Measurements from ENCODE around the gene MAPKAP1.

Gene MAPKAP1

GRCh38 chr9:125430161-125431011 lies 276.6 kb downstream of the MAPKAP1 start:
- H3K4me2 ChIP-seq (ENCODE audit: low read depth, low read length, poor library complexity, severe bottlenecking): no peak overlapping the region
- H3K27ac ChIP-seq (ENCODE audit: low read depth, low read length): no peak overlapping the region
- no peaks in the 10 kb centered on the region for H3K79me2 ChIP-seq (ENCODE audit: insufficient read depth, low read length)
- no peaks in the 10 kb centered on the region for H3K36me3 ChIP-seq (ENCODE audit: low read length)
- H3K27me3 ChIP-seq (ENCODE audit: low read length): no peaks in the 10 kb centered on the region
- no peak overlapping the region for H3K9ac ChIP-seq (ENCODE audit: low read length)
- H3F3A ChIP-seq (ENCODE audit: insufficient read depth): no peaks in the 10 kb centered on the region
- H4K20me1 ChIP-seq (ENCODE audit: low read depth, low read length): no peaks in the 10 kb centered on the region
- TF ChIP-seq, protein P1, sequence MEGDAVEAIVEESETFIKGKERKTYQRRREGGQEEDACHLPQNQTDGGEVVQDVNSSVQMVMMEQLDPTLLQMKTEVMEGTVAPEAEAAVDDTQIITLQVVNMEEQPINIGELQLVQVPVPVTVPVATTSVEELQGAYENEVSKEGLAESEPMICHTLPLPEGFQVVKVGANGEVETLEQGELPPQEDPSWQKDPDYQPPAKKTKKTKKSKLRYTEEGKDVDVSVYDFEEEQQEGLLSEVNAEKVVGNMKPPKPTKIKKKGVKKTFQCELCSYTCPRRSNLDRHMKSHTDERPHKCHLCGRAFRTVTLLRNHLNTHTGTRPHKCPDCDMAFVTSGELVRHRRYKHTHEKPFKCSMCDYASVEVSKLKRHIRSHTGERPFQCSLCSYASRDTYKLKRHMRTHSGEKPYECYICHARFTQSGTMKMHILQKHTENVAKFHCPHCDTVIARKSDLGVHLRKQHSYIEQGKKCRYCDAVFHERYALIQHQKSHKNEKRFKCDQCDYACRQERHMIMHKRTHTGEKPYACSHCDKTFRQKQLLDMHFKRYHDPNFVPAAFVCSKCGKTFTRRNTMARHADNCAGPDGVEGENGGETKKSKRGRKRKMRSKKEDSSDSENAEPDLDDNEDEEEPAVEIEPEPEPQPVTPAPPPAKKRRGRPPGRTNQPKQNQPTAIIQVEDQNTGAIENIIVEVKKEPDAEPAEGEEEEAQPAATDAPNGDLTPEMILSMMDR (IDR thresholded peaks at IDR 0.05; ENCODE audit: insufficient read depth, low read length, poor library complexity, severe bottlenecking): no peak
- no peak for TF ChIP-seq EZH2phosphoT487 (conservative IDR thresholded peaks at IDR 0.05; ENCODE audit: low read length)
- no peaks in the 10 kb centered on the region for H3K9me3 ChIP-seq (ENCODE audit: insufficient read depth, low read length)
- H2AFZ ChIP-seq (ENCODE audit: low read depth, low read length, severe bottlenecking): no peak overlapping the region
- H3K4me3 ChIP-seq (ENCODE audit: insufficient read depth, low read length, poor library complexity, severe bottlenecking): no peak overlapping the region
- no peaks in the 10 kb centered on the region for H3K9me2 ChIP-seq (replicated peaks; ENCODE audit: insufficient read depth, low read length)

GRCh38 chr9:125429476-125430160 lies 277.4 kb downstream of the MAPKAP1 start:
- no peaks in the 10 kb centered on the region for H3F3A ChIP-seq (ENCODE audit: insufficient read depth)
- no peaks in the 10 kb centered on the region for H3K9me2 ChIP-seq (replicated peaks; ENCODE audit: insufficient read depth, low read length)
- no peaks in the 10 kb centered on the region for H4K20me1 ChIP-seq (ENCODE audit: low read depth, low read length)
- TF ChIP-seq, protein P1 (IDR thresholded peaks at IDR 0.05; ENCODE audit: insufficient read depth, low read length, poor library complexity, severe bottlenecking): no peak
- no peak for TF ChIP-seq EZH2phosphoT487 (conservative IDR thresholded peaks at IDR 0.05; ENCODE audit: low read length)
- H3K9me3 ChIP-seq (ENCODE audit: insufficient read depth, low read length): no peaks in the 10 kb centered on the region
- H3K27me3 ChIP-seq (ENCODE audit: low read length): no peaks in the 10 kb centered on the region
- H3K36me3 ChIP-seq (ENCODE audit: low read length): no peaks in the 10 kb centered on the region
- no peak overlapping the region for H3K4me2 ChIP-seq (ENCODE audit: low read depth, low read length, poor library complexity, severe bottlenecking)
- no peak overlapping the region for H3K27ac ChIP-seq (ENCODE audit: low read depth, low read length)
- H2AFZ ChIP-seq (ENCODE audit: low read depth, low read length, severe bottlenecking): no peak overlapping the region
- no peak overlapping the region for H3K4me3 ChIP-seq (ENCODE audit: insufficient read depth, low read length, poor library complexity, severe bottlenecking)
- no peaks in the 10 kb centered on the region for H3K79me2 ChIP-seq (ENCODE audit: insufficient read depth, low read length)
- H3K9ac ChIP-seq (ENCODE audit: low read length): no peak overlapping the region

DNA sequence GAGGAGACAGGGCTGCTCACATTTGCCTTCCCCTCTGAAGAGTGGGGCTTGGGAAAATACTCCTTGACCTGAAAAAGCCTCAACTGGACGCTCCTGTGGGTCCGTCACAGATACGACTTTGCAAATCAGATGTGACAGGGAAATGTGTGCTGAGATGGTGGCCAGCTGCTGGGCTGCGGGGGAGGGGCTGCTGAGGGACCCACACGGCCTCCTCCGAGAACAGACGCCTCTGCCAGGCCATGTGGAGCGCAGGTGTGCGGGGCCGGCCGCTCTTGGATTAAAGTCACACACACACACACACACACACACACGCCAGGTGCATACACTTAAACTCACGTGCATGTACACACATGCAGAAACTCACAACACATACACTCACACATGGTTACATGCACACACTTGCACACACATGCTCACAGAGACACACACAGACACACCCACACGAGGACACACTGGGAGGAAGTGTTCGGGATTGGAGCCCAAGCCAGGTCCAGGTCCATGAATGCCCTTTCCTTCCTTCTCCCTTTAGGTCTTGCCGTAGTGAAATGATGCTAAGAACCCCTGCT lies 278.0 kb downstream of the MAPKAP1 start:
- Histone ChIP-seq H2AFZ (ENCODE audit: low read depth, low read length, severe bottlenecking) (no peak overlapping the region), H3K36me3 (ENCODE audit: low read length) (no peaks in the 10 kb centered on the region), H3K4me3 (ENCODE audit: insufficient read depth, low read length, poor library complexity, severe bottlenecking) (no peak overlapping the region), H3K9me2 (replicated peaks; ENCODE audit: insufficient read depth, low read length) (no peaks in the 10 kb centered on the region), H3K27ac (ENCODE audit: low read depth, low read length) (no peak overlapping the region), H4K20me1 (ENCODE audit: low read depth, low read length) (no peaks in the 10 kb centered on the region), H3K9ac (ENCODE audit: low read length) (no peak overlapping the region), H3K79me2 (ENCODE audit: insufficient read depth, low read length) (no peaks in the 10 kb centered on the region), H3F3A (ENCODE audit: insufficient read depth) (no peaks in the 10 kb centered on the region), H3K4me2 (ENCODE audit: low read depth, low read length, poor library complexity, severe bottlenecking) (no peak overlapping the region), H3K27me3 (ENCODE audit: low read length) (no peaks in the 10 kb centered on the region), H3K9me3 (ENCODE audit: insufficient read depth, low read length) (no peaks in the 10 kb centered on the region)
- TF ChIP-seq EZH2phosphoT487 (conservative IDR thresholded peaks at IDR 0.05; ENCODE audit: low read length): no peak
- TF ChIP-seq, protein P1 (IDR thresholded peaks at IDR 0.05; ENCODE audit: insufficient read depth, low read length, poor library complexity, severe bottlenecking): no peak
